Activated gamma-delta T cell treated with Interleukin-2 at 50 U/mL for 16 hours (primary cell): ENCODE results near the gene DNAH17.

Source experiments
- DNase-seq: peaks from one replicate; pipeline ENCODE4 v3.0.0-alpha.2; 2020

Gene DNAH17

GRCh38 chr17:78491236-78492115 is 85.7 kb downstream of the DNAH17 start:
- no peak for DNase-seq

- DNase-seq: no peak
These were observed 86.5 kb downstream of the DNAH17 start for GRCh38 chr17:78490673-78491072.

DNA sequence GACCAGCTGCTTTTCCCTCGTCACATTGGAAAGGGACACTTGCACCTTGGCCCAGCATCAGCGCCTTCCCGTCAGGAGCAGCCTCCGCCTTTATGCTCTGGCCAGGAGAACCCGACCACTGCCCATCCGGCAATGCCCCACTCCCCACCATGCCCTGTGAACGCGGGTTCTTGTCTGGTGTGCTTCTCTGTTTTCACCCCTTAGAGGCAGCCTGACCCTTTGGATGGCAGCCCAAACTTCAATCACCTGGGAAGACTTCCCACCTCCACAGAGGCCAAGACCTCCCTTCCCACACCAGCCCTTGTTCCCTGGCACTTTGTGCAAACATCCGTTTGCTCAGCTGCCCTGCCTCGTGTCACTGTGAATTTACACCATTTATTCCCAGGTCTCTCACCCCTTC is 87.0 kb downstream of the DNAH17 start:
- no peak for DNase-seq

DNA sequence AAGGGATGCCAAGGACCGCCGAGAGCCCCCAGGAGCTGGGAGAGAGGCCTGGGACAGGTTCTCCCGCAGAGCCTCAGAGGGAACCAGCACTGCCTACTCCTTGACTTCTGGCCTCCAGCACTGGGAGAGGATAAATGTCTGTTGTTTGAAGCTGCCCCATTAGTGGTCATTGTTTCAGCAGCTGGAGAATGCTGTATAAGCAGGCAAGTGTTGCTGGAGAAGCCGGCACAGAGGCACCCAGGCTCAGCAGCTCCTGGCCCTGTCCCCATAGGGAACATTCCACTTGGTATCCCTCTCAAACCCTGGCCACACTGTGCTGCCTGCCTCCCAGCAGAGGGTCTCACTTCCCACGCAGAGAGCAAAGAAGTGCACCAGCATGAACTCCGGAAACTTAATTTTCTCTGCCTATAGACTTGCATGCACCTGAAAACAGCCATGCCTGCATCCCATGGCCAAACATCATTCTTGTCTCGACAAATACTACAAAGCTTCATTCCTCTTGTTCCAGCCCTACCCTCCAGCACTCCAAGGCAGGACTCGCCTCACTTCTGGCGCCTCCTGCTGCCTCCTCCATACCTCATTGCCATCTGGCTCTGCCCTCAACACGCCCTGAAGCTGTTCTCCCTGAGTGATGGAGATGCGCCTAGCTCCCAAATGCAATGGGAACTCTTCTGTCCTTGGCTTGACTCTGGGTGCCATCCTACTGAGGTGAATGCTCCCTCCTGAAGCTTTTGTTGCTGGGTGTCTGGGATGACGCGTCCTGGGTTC is 88.1 kb downstream of the DNAH17 start:
- DNase-seq: no peak

GRCh38 chr17:78488156-78488555 is 89.0 kb downstream of the DNAH17 start:
- DNase-seq: no peak

DNA sequence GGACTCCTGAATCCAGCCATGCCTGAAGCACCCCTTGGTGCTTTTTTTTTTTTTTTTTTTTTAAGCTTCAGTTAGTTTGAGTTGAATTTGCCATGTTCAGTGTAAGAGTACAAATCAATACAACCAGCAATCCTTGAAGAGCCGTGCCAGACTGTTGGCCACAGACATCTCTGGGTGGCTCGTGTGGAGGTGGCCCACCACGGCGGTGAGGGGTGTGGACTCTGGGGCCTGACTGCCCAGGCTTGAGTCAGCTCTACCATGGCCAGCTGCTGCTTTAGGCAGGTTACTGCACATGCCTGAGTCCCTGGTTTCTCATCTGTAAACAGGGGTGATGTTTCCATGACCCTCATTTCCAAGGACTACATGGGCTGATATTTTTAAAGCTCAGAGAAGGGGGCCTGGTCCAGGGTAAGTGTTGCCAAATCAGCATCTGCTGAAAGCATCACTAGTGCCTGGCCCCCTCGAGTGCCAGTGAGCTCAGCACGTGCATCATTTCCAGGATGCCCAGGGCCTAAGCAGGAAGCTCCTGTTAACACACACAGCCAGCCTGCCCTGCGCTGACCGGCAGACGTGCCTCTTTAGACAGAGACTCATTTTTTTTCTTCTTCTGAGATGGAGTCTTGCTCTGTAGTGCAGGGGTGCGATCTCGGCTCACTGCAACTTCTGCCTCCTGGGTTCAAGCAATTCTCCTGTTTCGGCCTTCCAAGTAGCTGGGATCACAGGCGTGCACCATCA is 90.1 kb downstream of the DNAH17 start:
- no peak for DNase-seq

- DNase-seq: no peak
These were observed 90.9 kb downstream of the DNAH17 start for GRCh38 chr17:78486228-78486802.

DNA sequence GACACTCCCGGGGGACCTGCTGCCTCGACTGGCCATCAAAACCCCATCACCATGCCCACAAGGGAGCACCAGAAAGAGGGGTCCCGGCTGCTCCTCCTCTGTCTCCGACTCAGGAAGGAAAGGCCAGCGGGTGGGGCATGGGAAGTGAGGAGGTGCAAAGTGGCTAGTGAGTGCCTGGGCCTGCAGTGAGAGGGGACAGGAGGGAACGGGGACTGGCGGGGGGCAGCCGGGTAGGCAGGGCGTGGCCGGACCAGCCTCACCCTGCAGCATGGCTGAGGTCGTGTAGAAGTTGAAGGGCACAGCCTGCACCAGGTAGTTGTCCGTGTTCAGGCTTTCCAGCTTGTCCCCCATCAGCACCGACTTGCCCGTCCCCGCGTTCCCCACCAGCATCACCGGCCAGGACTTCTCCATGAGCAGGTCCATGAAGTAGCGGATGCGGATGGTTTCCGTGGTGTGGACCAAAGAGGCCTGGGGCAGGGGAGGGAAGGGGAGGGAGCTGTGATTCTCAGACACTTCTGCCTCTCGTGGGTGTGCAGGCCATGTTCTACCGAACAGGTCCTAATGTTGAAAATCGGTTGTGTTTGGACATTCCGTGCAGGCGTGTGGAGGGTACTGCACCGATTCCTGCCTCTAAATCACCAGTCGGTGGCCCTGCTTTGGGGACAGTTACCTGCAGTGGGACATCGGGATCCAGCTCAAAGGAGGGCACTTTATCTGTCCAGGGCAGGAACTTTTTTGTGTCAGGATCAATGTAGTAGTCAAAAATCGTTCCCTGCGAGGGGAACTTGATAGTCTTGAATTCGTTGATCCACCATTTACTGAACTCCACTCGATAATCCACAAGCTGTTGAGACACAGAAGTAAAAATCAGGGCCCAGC is 91.7 kb downstream of the DNAH17 start:
- DNase-seq: no peak

GRCh38 chr17:78484271-78485246 is 92.6 kb downstream of the DNAH17 start:
- DNase-seq: peak; percentile 52

GRCh38 chr17:78479369-78479768 is 97.8 kb downstream of the DNAH17 start:
- DNase-seq: no peak

- no peak for DNase-seq
These were observed 98.4 kb downstream of the DNAH17 start for GRCh38 chr17:78478757-78479297.

- DNase-seq: no peak
These were observed 99.1 kb downstream of the DNAH17 start for GRCh38 chr17:78477913-78478756.

GRCh38 chr17:78476973-78477372 is 100.2 kb downstream of the DNAH17 start:
- DNase-seq: no peak

GRCh38 chr17:78476149-78476548 is 101.0 kb downstream of the DNAH17 start:
- no peak for DNase-seq

- no peak for DNase-seq
These were observed 102.0 kb downstream of the DNAH17 start for GRCh38 chr17:78475211-78475610.

GRCh38 chr17:78474614-78475146 is 102.5 kb downstream of the DNAH17 start:
- DNase-seq: peak; percentile 24

- DNase-seq: no peak
These were observed 103.1 kb downstream of the DNAH17 start for GRCh38 chr17:78473951-78474613.
